Mesenchymal stem cell (in vitro differentiated cells and primary cell): Measurements from ENCODE around the gene GPR158.

ENCODE experiments used
- DNase-seq: peaks from one replicate; pipeline ENCODE4 v3.0.0-alpha.2; 2013
- H2AFZ ChIP-seq: one replicate; pipeline ENCODE4 v1.6.1; 2013; ENCODE audit warnings: low read depth, mild to moderate bottlenecking, control low read depth, inconsistent platforms, low read length, moderate library complexity
- H2AK5ac ChIP-seq: 2 replicates; pipeline ENCODE4 v1.6.1; 2013; ENCODE audit warnings: low read length, moderate library complexity, mild to moderate bottlenecking, inconsistent platforms; ENCODE audit not compliant: severe bottlenecking
- H2BK120ac ChIP-seq: one replicate; pipeline ENCODE4 v1.6.1; 2013; ENCODE audit warnings: low read depth, mild to moderate bottlenecking, inconsistent platforms, low read length, moderate library complexity
- H2BK12ac ChIP-seq, 2 experiments: one replicate each; pipeline ENCODE4 v1.6.1; 2013; ENCODE audit warnings: inconsistent platforms in 2 of 2, low read length in 2 of 2, mild to moderate bottlenecking in 2 of 2, moderate library complexity in 2 of 2, control low read depth in 1 of 2
- H2BK15ac ChIP-seq: one replicate; pipeline ENCODE4 v1.6.1; 2013; ENCODE audit warnings: mild to moderate bottlenecking, low read depth, inconsistent platforms; ENCODE audit not compliant: poor library complexity, severe bottlenecking
- H2BK5ac ChIP-seq: 2 replicates; pipeline ENCODE4 v1.6.1; 2013; ENCODE audit warnings: low read depth, mild to moderate bottlenecking, low read length, control low read depth, inconsistent platforms; ENCODE audit not compliant: poor library complexity, severe bottlenecking
- H3K14ac ChIP-seq, 2 experiments: one replicate each; pipeline ENCODE4 v1.6.1; 2013; ENCODE audit warnings: inconsistent platforms in 2 of 2, low read length in 2 of 2, control low read depth in 1 of 2, mild to moderate bottlenecking in 1 of 2, moderate library complexity in 1 of 2
- H3K18ac ChIP-seq, 2 experiments: one replicate each; pipeline ENCODE4 v1.6.1; 2013; ENCODE audit warnings: inconsistent platforms in 2 of 2, low read length in 2 of 2, control low read depth in 1 of 2, low read depth in 1 of 2, mild to moderate bottlenecking in 1 of 2
- H3K23ac ChIP-seq, 2 experiments: one replicate each; pipeline ENCODE4 v1.6.1; 2013; ENCODE audit warnings: inconsistent platforms in 2 of 2, low read length in 2 of 2, mild to moderate bottlenecking in 2 of 2, moderate library complexity in 2 of 2, control low read depth in 1 of 2
- H3K27ac ChIP-seq: 2 replicates; pipeline ENCODE4 v1.5.1; 2013; ENCODE audit warnings: mild to moderate bottlenecking, moderate library complexity, low read length, control low read depth, inconsistent platforms; ENCODE audit not compliant: poor library complexity, severe bottlenecking
- H3K27me3 ChIP-seq, 2 experiments: 2 replicates each; pipeline versions ENCODE4 v1.6.1 to v1.7.0; 2013; ENCODE audit warnings: low read length in 2 of 2, mild to moderate bottlenecking in 2 of 2, moderate library complexity in 2 of 2, control low read depth in 1 of 2, inconsistent platforms in 1 of 2; ENCODE audit not compliant: control insufficient read depth in 1 of 2, insufficient read depth in 1 of 2
- H3K36me3 ChIP-seq, 2 experiments: 2 replicates each; pipeline versions ENCODE4 v1.6.1 to v1.7.0; 2013; ENCODE audit warnings: low read length in 2 of 2, control low read depth in 1 of 2, inconsistent platforms in 1 of 2, low read depth in 1 of 2, mild to moderate bottlenecking in 1 of 2; ENCODE audit not compliant: insufficient read depth in 2 of 2, control insufficient read depth in 1 of 2
- H3K4ac ChIP-seq, 2 experiments: one replicate each; pipeline ENCODE4 v1.6.1; 2013; ENCODE audit warnings: inconsistent platforms in 2 of 2, low read length in 2 of 2, mild to moderate bottlenecking in 2 of 2, moderate library complexity in 2 of 2, control low read depth in 1 of 2, low read depth in 1 of 2
- H3K4me1 ChIP-seq: 2 replicates; pipeline ENCODE4 v1.6.1; 2013; ENCODE audit warnings: low read depth, low read length, control low read depth; ENCODE audit not compliant: control insufficient read depth, insufficient read depth
- H3K4me2 ChIP-seq: 2 replicates; pipeline ENCODE4 v1.6.1; 2013; ENCODE audit warnings: low read length, mild to moderate bottlenecking, inconsistent platforms; ENCODE audit not compliant: poor library complexity, severe bottlenecking
- H3K4me3 ChIP-seq, 2 experiments: 2 replicates each; pipeline versions ENCODE4 v1.5.1 to v1.7.0; 2013; ENCODE audit warnings: low read length in 2 of 2, mild to moderate bottlenecking in 2 of 2, control low read depth in 1 of 2, low read depth in 1 of 2; ENCODE audit not compliant: insufficient read depth in 1 of 2
- H3K79me1 ChIP-seq: replicated peaks from 2 replicates; pipeline ENCODE4 v1.6.1; 2013; ENCODE audit warnings: mild to moderate bottlenecking, control low read depth, low read length, inconsistent platforms; ENCODE audit not compliant: poor library complexity, severe bottlenecking
- H3K9ac ChIP-seq: 2 replicates; pipeline ENCODE4 v1.7.0; 2013; ENCODE audit warnings: mild to moderate bottlenecking, low read length, moderate library complexity
- H3K9me3 ChIP-seq: 2 replicates; pipeline ENCODE4 v1.7.0; 2013; ENCODE audit warnings: mild to moderate bottlenecking, low read length; ENCODE audit not compliant: control insufficient read depth
- H4K8ac ChIP-seq: one replicate; pipeline ENCODE4 v1.6.1; 2013; ENCODE audit warnings: inconsistent platforms, mild to moderate bottlenecking, low read length, moderate library complexity
- H4K91ac ChIP-seq: one replicate; pipeline ENCODE4 v1.6.1; 2013; ENCODE audit warnings: mild to moderate bottlenecking, low read length, inconsistent platforms
- WGBS: methylation state at CpG from one replicate; pipeline ENCODE4 v1.1.7; 2013; ENCODE audit warnings: mixed read lengths; 5-methylcytosine and 5-hydroxymethylcytosine counted together

Gene GPR158

GRCh38 chr10:25130906-25131305 lies 43.9 kb upstream of the GPR158 start:
- WGBS, result 82% methylated on average over 4 of the region's 4 CpGs
- Histone ChIP-seq H3K4me2 (no peak overlapping the region), H2AK5ac (no peak overlapping the region)

GRCh38 chr10:25142116-25142864 lies 32.5 kb upstream of the GPR158 start:
- Histone ChIP-seq H3K36me3 (no peaks in the 10 kb centered on the region), H3K18ac (no peak overlapping the region), H3K4ac (no peak overlapping the region), H3K4me1 (no peaks in the 10 kb centered on the region), H2BK120ac (no peak overlapping the region), H4K91ac (no peak overlapping the region), H3K4me2 (no peak overlapping the region), H2BK5ac (no peak overlapping the region), H2AK5ac (no peak overlapping the region), H3K9ac (no peak overlapping the region), H3K23ac (no peak overlapping the region), H3K27ac (no peak overlapping the region), H3K4me3 (no peak overlapping the region), H2BK12ac (no peak overlapping the region), H3K27me3 (no peaks in the 10 kb centered on the region), H2BK15ac (no peak overlapping the region), H2AFZ (no peak overlapping the region), H3K79me1 (no peaks in the 10 kb centered on the region), H4K8ac (no peak overlapping the region), H3K9me3 (no peaks in the 10 kb centered on the region), H3K14ac (no peak overlapping the region)
- 62% methylated on average over 12 of the region's 12 CpGs for WGBS
- no peak for DNase-seq

More at GRCh38 chr10:25130906-25131305, 43.9 kb upstream of the GPR158 start:
- no peak overlapping the region for H3K9ac ChIP-seq
- peaks cover 0 to 6% of the 10 kb centered on the region in 2 experiments for H3K27me3 ChIP-seq
- no peaks in the 10 kb centered on the region for H3K36me3 ChIP-seq
- no peak overlapping the region for H2BK12ac ChIP-seq
- H3K4ac ChIP-seq, result no peak overlapping the region
- H2BK120ac ChIP-seq, result no peak overlapping the region
- no peak overlapping the region for H3K4me3 ChIP-seq
- H2BK5ac ChIP-seq, result no peak overlapping the region
- H3K79me1 ChIP-seq, result no peaks in the 10 kb centered on the region
- H3K23ac ChIP-seq, result no peak overlapping the region
- no peaks in the 10 kb centered on the region for H3K4me1 ChIP-seq
- H4K8ac ChIP-seq, result no peak overlapping the region
- no peak overlapping the region for H4K91ac ChIP-seq
- H3K18ac ChIP-seq, result no peak overlapping the region
- H3K9me3 ChIP-seq, result no peaks in the 10 kb centered on the region
- no peak overlapping the region for H2AFZ ChIP-seq
- H2BK15ac ChIP-seq, result no peak overlapping the region
- no peak overlapping the region for H3K14ac ChIP-seq
- no peak for DNase-seq
- H3K27ac ChIP-seq, result no peak overlapping the region

- Histone ChIP-seq H2BK12ac (no peak overlapping the region), H3K4me1 (no peaks in the 10 kb centered on the region), H3K79me1 (no peaks in the 10 kb centered on the region), H2AK5ac (no peak overlapping the region), H3K23ac (no peak overlapping the region), H2BK15ac (no peak overlapping the region), H3K4me2 (no peak overlapping the region), H4K8ac (no peak overlapping the region), H3K27ac (no peak overlapping the region), H2AFZ (no peak overlapping the region), H3K36me3 (no peaks in the 10 kb centered on the region), H3K14ac (no peak overlapping the region), H3K9me3 (no peaks in the 10 kb centered on the region), H2BK5ac (no peak overlapping the region), H3K4ac (no peak overlapping the region), H2BK120ac (no peak overlapping the region), H3K18ac (no peak overlapping the region), H3K27me3 (no peaks in the 10 kb centered on the region), H3K4me3 (no peak overlapping the region), H4K91ac (no peak overlapping the region), H3K9ac (no peak overlapping the region)
- WGBS, result 55% methylated on average over 3 of the region's 3 CpGs
- DNase-seq, result no peak
These were observed 17.2 kb upstream of the GPR158 start for GRCh38 chr10:25157650-25158049.

GRCh38 chr10:25159591-25159990 lies 15.2 kb upstream of the GPR158 start:
- H3K4me1 ChIP-seq, result no peaks in the 10 kb centered on the region
- WGBS, result 65% methylated on average over 2 of the region's 2 CpGs
- H3K4me2 ChIP-seq, result no peak overlapping the region

More at GRCh38 chr10:25159591-25159990, 15.2 kb upstream of the GPR158 start:
- Histone ChIP-seq H2BK5ac (no peak overlapping the region), H3K23ac (no peak overlapping the region), H3K14ac (no peak overlapping the region), H2BK12ac (no peak overlapping the region), H3K36me3 (no peaks in the 10 kb centered on the region), H4K91ac (no peak overlapping the region), H2BK120ac (no peak overlapping the region), H2AK5ac (no peak overlapping the region), H3K9me3 (no peaks in the 10 kb centered on the region), H3K4me3 (no peak overlapping the region), H3K18ac (no peak overlapping the region), H4K8ac (no peak overlapping the region), H2BK15ac (no peak overlapping the region), H3K9ac (no peak overlapping the region), H3K4ac (no peak overlapping the region), H3K27ac (no peak overlapping the region), H3K27me3 (no peaks in the 10 kb centered on the region), H2AFZ (no peak overlapping the region), H3K79me1 (no peaks in the 10 kb centered on the region)
- DNase-seq, result no peak
